Measurements from ENCODE around the gene PCNX2.

GRCh38 chr1:233261695-233262094, 33.8 kb downstream of the PCNX2 start:
- TF ChIP-seq CTCF (IDR thresholded peaks at IDR 0.05; ENCODE audit: low read length) (no peak), EZH2 (optimal IDR thresholded peaks at IDR 0.05; ENCODE audit: low read depth, low read length) (no peak)
